ENCODE results near the gene POLA1.

The POLA1 gene

GRCh38 chrX:24982306-24982965 lies 288.7 kb downstream of the POLA1 start:
- DNase-seq (ENCODE audit: low read depth), result no peak

GRCh38 chrX:24983931-24984330 lies 290.2 kb downstream of the POLA1 start:
- DNase-seq (ENCODE audit: low read depth), result no peak

- no peak for DNase-seq (ENCODE audit: low read depth)
Observed at GRCh38 chrX:24985120-24985519, 291.4 kb downstream of the POLA1 start.

- no peak for DNase-seq (ENCODE audit: low read depth)
Observed at GRCh38 chrX:24987731-24988130, 294.0 kb downstream of the POLA1 start.

- DNase-seq (ENCODE audit: low read depth), result no peak
Observed at GRCh38 chrX:24988314-24988713, 294.6 kb downstream of the POLA1 start.

GRCh38 chrX:24990535-24990934 lies 296.8 kb downstream of the POLA1 start:
- DNase-seq (ENCODE audit: low read depth), result no peak

GRCh38 chrX:24993879-24994278 lies 300.2 kb downstream of the POLA1 start:
- DNase-seq (ENCODE audit: low read depth), result no peak

- DNase-seq (ENCODE audit: low read depth), result no peak
Observed at GRCh38 chrX:24996096-24996709, 302.5 kb downstream of the POLA1 start.

GRCh38 chrX:24999511-24999910 lies 305.8 kb downstream of the POLA1 start:
- no peak for DNase-seq (ENCODE audit: low read depth)

- no peak for DNase-seq (ENCODE audit: low read depth)
Observed at GRCh38 chrX:25001808-25002660, 308.3 kb downstream of the POLA1 start.

GRCh38 chrX:25002661-25003020 lies 308.9 kb downstream of the POLA1 start:
- no peak for DNase-seq (ENCODE audit: low read depth)

GRCh38 chrX:25003066-25003849 lies 309.5 kb downstream of the POLA1 start:
- no peak for DNase-seq (ENCODE audit: low read depth)

GRCh38 chrX:25004040-25004439 lies 310.3 kb downstream of the POLA1 start:
- no peak for DNase-seq (ENCODE audit: low read depth)

- DNase-seq (ENCODE audit: low read depth), result no peak
Observed at GRCh38 chrX:25004485-25005032, 310.8 kb downstream of the POLA1 start.

GRCh38 chrX:25005034-25005381 lies 311.3 kb downstream of the POLA1 start:
- DNase-seq (ENCODE audit: low read depth), result no peak

GRCh38 chrX:25005382-25006185 lies 311.9 kb downstream of the POLA1 start:
- DNase-seq (ENCODE audit: low read depth), result no peak

- no peak for DNase-seq (ENCODE audit: low read depth)
Observed at GRCh38 chrX:25006586-25007058, 312.9 kb downstream of the POLA1 start.

- DNase-seq (ENCODE audit: low read depth), result no peak
Observed at GRCh38 chrX:25007059-25008053, 313.6 kb downstream of the POLA1 start.

GRCh38 chrX:25009407-25009806 lies 315.7 kb downstream of the POLA1 start:
- no peak for DNase-seq (ENCODE audit: low read depth)
